Upper lobe of left lung (tissue), 6 donors: ENCODE data around the gene ARHGAP24. TPM values are rescaled to one million over a fixed set of nuclear protein-coding genes. Genes with fewer than 3 reads are reported as not detected.

Source experiments
- ATAC-seq, 2 donors: fragments of 200-7000 bp; cut with Tn5 transposase; one replicate each; pipeline ENCODE4 v1.9.1; 2022; ENCODE audit warnings: mild to moderate bottlenecking in 2 of 2, moderate library complexity in 2 of 2; ENCODE audit not compliant: low FRiP score in 2 of 2
- DNase-seq, 2 donors: peaks; one replicate each; pipeline ENCODE4 v3.0.0-alpha.2; 2019 to 2020
- H3K27ac ChIP-seq, 4 donors: fragments of 200-600 bp; sonication (generic); one replicate each; pipeline ENCODE4 v1.5.1; 2016 to 2019
- H3K27me3 ChIP-seq, 4 donors: fragments of 200-600 bp; sonication (generic); one replicate each; pipeline ENCODE4 v1.5.1; 2017 to 2019
- H3K36me3 ChIP-seq, 4 donors: fragments of 200-600 bp; sonication (generic); one replicate each; pipeline ENCODE4 v1.5.1; 2016 to 2019
- H3K4me1 ChIP-seq, 4 donors: fragments of 200-600 bp; sonication (generic); one replicate each; pipeline ENCODE4 v1.5.1; 2018 to 2019
- H3K4me3 ChIP-seq, 4 donors: fragments of 200-600 bp; sonication (generic); one replicate each; pipeline ENCODE4 v1.5.1; 2017 to 2019; ENCODE audit warnings: mild to moderate bottlenecking in 2 of 4, moderate library complexity in 1 of 4
- H3K9me3 ChIP-seq, 4 donors: fragments of 200-600 bp; sonication (generic); one replicate each; pipeline ENCODE4 v1.5.1; 2018 to 2019
- EP300 ChIP-seq, 4 donors: sonication (generic); formaldehyde crosslinking; IDR thresholded peaks; one replicate each; pipeline ENCODE4 v1.5.1; 2017; ENCODE audit warnings: antibody characterized with exemption in 4 of 4, control low read depth in 2 of 4
- POLR2A ChIP-seq, 4 donors: fragments of 450-650 bp; IDR thresholded peaks; one replicate each; pipeline ENCODE4 v1.5.1; 2016 to 2017; ENCODE audit warnings: antibody characterized with exemption in 4 of 4, mild to moderate bottlenecking in 2 of 4
- POLR2AphosphoS5 ChIP-seq, 2 donors: sonication (generic); formaldehyde crosslinking; IDR thresholded peaks; one replicate each; pipeline ENCODE4 v1.5.1; 2017; ENCODE audit warnings: antibody characterized with exemption in 2 of 2
- WGBS, 2 donors: methylation state at CpG; one replicate each; pipeline ENCODE4 v1.1.5; 2017 to 2018; 5-methylcytosine and 5-hydroxymethylcytosine counted together
- total RNA-seq, 6 donors: library from RNA; depleted of rRNA in 4 of 6; stranded (reverse); fragments of >200 nt in 4 of 6; gene quantifications; one replicate each; pipeline versions ENCODE4 v1.1.0 to v1.2.1, GENCODE V29; 2016 to 2021
- TF ChIP-seq, protein P1 (sequence below), 6 experiments: fragments of 450-650 bp in 4 of 6; fragments of 200-600 bp in 2 of 6; sonication (generic) in 2 of 6; IDR thresholded peaks; one replicate each; pipeline ENCODE4 v1.5.1; 2016 to 2019; ENCODE audit warnings: antibody characterized with exemption in 6 of 6
- donor health status: DM: no; HTN: no; CAD: no; lungs with moderate emphysema.
- donor health status: DM: no; HTN: yes; CAD: no; lungs with severe emphysema.

ARHGAP24 gene
- total RNA-seq, 6 donors from 2014 or later: 26.4 to 92.2 (median 52.4) TPM

DNA sequence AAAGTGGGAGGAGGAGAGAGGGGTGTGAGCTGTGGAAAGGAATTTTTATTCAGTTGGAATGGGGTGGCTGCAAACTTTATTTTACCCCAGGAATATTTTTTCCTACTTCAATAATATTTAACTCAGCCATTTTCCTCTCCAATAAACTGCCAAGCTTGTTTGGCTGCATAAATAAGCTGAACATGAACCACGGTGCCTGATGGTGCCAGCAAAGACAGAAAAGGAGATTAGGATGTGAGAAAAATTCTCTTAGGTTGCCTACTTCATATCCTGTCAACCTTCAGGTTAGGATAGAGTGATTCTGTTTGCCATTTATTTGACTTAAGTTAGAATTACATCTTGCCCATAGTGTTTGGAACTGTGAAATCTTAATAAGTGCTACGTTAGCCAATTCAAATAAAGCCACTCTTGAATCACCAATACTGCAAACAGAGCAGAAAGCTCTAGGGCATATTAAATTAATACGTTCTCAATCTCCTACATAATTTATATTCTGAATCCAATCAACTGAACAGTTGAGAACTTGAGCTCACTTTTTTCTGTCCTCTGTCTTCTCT, 195.1 kb downstream of the ARHGAP24 start:
- no peak overlapping the region for H3K27ac ChIP-seq
- no peak for DNase-seq
- no peaks in the 10 kb centered on the region for H3K36me3 ChIP-seq
- TF ChIP-seq EP300 (IDR thresholded peaks at IDR 0.05) (no peak), POLR2A (IDR thresholded peaks at IDR 0.05) (no peak), POLR2AphosphoS5 (IDR thresholded peaks at IDR 0.05) (no peak)
- TF ChIP-seq, protein P1, sequence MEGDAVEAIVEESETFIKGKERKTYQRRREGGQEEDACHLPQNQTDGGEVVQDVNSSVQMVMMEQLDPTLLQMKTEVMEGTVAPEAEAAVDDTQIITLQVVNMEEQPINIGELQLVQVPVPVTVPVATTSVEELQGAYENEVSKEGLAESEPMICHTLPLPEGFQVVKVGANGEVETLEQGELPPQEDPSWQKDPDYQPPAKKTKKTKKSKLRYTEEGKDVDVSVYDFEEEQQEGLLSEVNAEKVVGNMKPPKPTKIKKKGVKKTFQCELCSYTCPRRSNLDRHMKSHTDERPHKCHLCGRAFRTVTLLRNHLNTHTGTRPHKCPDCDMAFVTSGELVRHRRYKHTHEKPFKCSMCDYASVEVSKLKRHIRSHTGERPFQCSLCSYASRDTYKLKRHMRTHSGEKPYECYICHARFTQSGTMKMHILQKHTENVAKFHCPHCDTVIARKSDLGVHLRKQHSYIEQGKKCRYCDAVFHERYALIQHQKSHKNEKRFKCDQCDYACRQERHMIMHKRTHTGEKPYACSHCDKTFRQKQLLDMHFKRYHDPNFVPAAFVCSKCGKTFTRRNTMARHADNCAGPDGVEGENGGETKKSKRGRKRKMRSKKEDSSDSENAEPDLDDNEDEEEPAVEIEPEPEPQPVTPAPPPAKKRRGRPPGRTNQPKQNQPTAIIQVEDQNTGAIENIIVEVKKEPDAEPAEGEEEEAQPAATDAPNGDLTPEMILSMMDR (IDR thresholded peaks at IDR 0.05): no peak
- no peaks in the 10 kb centered on the region for H3K27me3 ChIP-seq
- WGBS, 2 donors: 63 to 65% methylated on average over 3 of the region's 3 CpGs
- H3K9me3 ChIP-seq: no peaks in the 10 kb centered on the region
- ATAC-seq: no peak
- H3K4me3 ChIP-seq: no peak overlapping the region
- H3K4me1 ChIP-seq: peaks cover 0 to 11% (median 5%) of the 10 kb centered on the region in 4 donors

DNA sequence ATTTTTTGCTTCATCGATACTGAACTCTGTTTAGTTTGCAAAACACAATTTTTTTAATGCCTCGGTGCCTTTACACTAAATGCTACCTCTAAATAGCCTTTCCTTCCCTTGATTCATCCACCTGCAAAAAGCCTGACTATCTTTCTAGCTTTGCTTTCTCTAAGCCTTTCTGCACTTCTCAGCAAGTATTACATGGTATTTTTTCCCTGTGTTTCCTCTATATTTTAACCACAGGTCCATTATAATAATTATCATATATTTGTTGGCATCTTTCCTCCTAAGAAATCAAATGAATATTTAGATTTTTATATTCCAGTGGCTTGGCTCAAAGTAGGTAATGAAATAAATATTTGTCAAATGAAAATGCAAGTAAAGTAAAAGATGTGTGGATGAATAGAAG, 196.2 kb downstream of the ARHGAP24 start:
- 88 to 90% methylated on average over 2 of the region's 2 CpGs for WGBS, 2 donors
- DNase-seq (no peak), ATAC-seq (no peak)
- Histone ChIP-seq H3K36me3 (no peaks in the 10 kb centered on the region), H3K4me1 (peaks cover 0 to 11% (median 5%) of the 10 kb centered on the region in 4 donors), H3K27ac (no peak overlapping the region), H3K9me3 (no peaks in the 10 kb centered on the region), H3K4me3 (no peak overlapping the region), H3K27me3 (no peaks in the 10 kb centered on the region)
- TF ChIP-seq POLR2AphosphoS5 (IDR thresholded peaks at IDR 0.05) (no peak), POLR2A (IDR thresholded peaks at IDR 0.05) (no peak), EP300 (IDR thresholded peaks at IDR 0.05) (no peak)
- TF ChIP-seq, protein P1 (IDR thresholded peaks at IDR 0.05): no peak

DNA sequence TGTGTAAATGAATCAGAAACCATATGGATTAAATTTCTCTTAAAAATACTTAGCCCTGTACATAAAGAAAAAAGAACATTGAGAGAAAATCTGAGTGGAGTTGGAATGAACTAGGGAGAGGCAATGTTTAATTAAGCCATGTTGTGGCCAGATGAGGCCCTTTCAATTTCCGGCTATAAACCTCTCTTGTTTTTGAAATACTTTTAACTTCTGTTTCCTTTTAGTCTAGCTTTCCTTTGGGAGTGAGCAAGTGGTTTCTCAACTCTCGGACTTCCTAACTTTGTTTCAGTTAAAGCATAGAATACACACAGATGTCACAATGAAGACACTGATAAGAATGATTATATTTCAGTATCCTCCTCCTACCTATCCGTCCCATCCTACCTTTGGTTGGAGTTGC, 197.2 kb downstream of the ARHGAP24 start:
- DNase-seq (no peak), ATAC-seq (peak in 1 of 2 donors; percentile 28)
- Histone ChIP-seq H3K9me3 (no peaks in the 10 kb centered on the region), H3K27ac (peak overlapping the region in 2 of 4 donors; percentile 8 to 37), H3K4me1 (peaks cover 0 to 11% (median 5%) of the 10 kb centered on the region in 4 donors), H3K27me3 (no peaks in the 10 kb centered on the region), H3K4me3 (no peak overlapping the region), H3K36me3 (no peaks in the 10 kb centered on the region)
- no peak for TF ChIP-seq POLR2AphosphoS5 (IDR thresholded peaks at IDR 0.05)
- no peak for TF ChIP-seq POLR2A (IDR thresholded peaks at IDR 0.05)
- no peak for TF ChIP-seq EP300 (IDR thresholded peaks at IDR 0.05)
- TF ChIP-seq, protein P1 (IDR thresholded peaks at IDR 0.05): no peak
- WGBS, 2 donors: 28 to 36% methylated on average over 3 of the region's 3 CpGs

DNA sequence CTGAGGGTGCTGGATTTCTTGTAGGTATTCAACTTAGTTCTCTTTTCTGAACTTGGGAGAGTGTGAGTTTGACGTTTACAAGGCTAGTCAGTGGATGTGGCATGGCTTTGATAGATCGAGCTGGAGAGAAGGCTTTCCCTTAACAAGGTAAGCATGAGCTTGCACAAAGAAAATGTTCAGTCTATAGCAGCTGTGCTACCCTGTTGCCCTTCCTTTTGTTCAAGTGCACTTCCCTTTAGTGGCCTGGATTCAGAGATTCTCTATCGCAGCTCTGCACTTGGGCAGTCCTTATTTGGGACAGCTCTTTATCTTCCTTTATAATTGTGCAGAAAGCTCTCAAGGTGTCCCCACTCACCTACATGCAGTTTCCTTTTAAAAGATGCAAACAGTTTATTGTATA, 198.0 kb downstream of the ARHGAP24 start:
- no peak for DNase-seq
- no peak overlapping the region for H3K4me3 ChIP-seq
- ATAC-seq: no peak
- H3K27me3 ChIP-seq: no peaks in the 10 kb centered on the region
- no peaks in the 10 kb centered on the region for H3K9me3 ChIP-seq
- H3K36me3 ChIP-seq: no peaks in the 10 kb centered on the region
- H3K4me1 ChIP-seq: peaks cover 0 to 11% (median 5%) of the 10 kb centered on the region in 4 donors
- H3K27ac ChIP-seq: no peak overlapping the region
- TF ChIP-seq POLR2A (IDR thresholded peaks at IDR 0.05): no peak
- TF ChIP-seq POLR2AphosphoS5 (IDR thresholded peaks at IDR 0.05): no peak
- no peak for TF ChIP-seq EP300 (IDR thresholded peaks at IDR 0.05)
- TF ChIP-seq, protein P1 (IDR thresholded peaks at IDR 0.05): no peak
- 47 to 52% methylated on average over 3 of the region's 3 CpGs for WGBS, 2 donors

DNA sequence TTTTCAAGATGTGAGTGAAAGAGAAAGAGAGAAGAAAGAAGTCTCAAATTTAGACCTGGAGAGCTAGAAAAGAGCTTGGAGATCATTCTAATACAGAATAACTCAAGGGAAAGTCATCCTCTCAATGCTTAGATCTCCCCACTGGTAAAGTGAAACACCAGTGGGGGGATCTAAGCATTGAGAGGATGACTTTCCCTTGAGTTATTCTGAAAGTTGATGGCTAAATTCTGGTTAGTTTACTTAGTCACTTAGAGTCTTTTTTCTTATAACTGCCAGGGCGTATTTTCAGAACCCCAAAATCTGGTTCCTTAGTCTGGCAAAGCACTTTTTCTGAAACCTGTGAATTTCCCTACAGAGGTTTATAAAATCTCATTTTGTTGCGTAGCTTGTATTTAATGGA, 198.6 kb downstream of the ARHGAP24 start:
- Histone ChIP-seq H3K27ac (no peak overlapping the region), H3K4me1 (peaks cover 0 to 11% (median 5%) of the 10 kb centered on the region in 4 donors), H3K9me3 (no peaks in the 10 kb centered on the region), H3K36me3 (no peaks in the 10 kb centered on the region), H3K4me3 (no peak overlapping the region), H3K27me3 (no peaks in the 10 kb centered on the region)
- ATAC-seq (no peak), DNase-seq (no peak)
- no peak for TF ChIP-seq POLR2A (IDR thresholded peaks at IDR 0.05)
- TF ChIP-seq POLR2AphosphoS5 (IDR thresholded peaks at IDR 0.05): no peak
- TF ChIP-seq, protein P1 (IDR thresholded peaks at IDR 0.05): no peak
- TF ChIP-seq EP300 (IDR thresholded peaks at IDR 0.05): no peak
- WGBS, 2 donors: 82 to 96% methylated on average over 2 of the region's 2 CpGs
